HL-60 (cell line): ENCODE measurements around the gene PHF11.

ENCODE experiments used
- GABPA ChIP-seq: IDR thresholded peaks from 2 replicates; pipeline ENCODE4 v1.6.1; 2012; ENCODE audit warnings: low read depth
- POLR2AphosphoS5 ChIP-seq: IDR thresholded peaks from 2 replicates; pipeline ENCODE4 v1.6.1; 2012; ENCODE audit warnings: low read depth
- SPI1 ChIP-seq: IDR thresholded peaks from 2 replicates; pipeline ENCODE4 v1.6.1; 2012; ENCODE audit warnings: low read depth, mild to moderate bottlenecking, borderline replicate concordance
- TF ChIP-seq, protein P1 (sequence below): IDR thresholded peaks from one replicate; pipeline ENCODE4 v1.5.1; 2011; ENCODE audit warnings: low read length, control low read depth, inconsistent platforms; ENCODE audit not compliant: insufficient read depth
- TF ChIP-seq, protein P2 (sequence below): IDR thresholded peaks from 2 replicates; pipeline ENCODE4 v1.6.1; 2012; ENCODE audit warnings: low read depth; ENCODE audit not compliant: insufficient replicate concordance

- TF ChIP-seq, protein P1, sequence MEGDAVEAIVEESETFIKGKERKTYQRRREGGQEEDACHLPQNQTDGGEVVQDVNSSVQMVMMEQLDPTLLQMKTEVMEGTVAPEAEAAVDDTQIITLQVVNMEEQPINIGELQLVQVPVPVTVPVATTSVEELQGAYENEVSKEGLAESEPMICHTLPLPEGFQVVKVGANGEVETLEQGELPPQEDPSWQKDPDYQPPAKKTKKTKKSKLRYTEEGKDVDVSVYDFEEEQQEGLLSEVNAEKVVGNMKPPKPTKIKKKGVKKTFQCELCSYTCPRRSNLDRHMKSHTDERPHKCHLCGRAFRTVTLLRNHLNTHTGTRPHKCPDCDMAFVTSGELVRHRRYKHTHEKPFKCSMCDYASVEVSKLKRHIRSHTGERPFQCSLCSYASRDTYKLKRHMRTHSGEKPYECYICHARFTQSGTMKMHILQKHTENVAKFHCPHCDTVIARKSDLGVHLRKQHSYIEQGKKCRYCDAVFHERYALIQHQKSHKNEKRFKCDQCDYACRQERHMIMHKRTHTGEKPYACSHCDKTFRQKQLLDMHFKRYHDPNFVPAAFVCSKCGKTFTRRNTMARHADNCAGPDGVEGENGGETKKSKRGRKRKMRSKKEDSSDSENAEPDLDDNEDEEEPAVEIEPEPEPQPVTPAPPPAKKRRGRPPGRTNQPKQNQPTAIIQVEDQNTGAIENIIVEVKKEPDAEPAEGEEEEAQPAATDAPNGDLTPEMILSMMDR = no peak
- no peak for TF ChIP-seq GABPA
- TF ChIP-seq, protein P2, sequence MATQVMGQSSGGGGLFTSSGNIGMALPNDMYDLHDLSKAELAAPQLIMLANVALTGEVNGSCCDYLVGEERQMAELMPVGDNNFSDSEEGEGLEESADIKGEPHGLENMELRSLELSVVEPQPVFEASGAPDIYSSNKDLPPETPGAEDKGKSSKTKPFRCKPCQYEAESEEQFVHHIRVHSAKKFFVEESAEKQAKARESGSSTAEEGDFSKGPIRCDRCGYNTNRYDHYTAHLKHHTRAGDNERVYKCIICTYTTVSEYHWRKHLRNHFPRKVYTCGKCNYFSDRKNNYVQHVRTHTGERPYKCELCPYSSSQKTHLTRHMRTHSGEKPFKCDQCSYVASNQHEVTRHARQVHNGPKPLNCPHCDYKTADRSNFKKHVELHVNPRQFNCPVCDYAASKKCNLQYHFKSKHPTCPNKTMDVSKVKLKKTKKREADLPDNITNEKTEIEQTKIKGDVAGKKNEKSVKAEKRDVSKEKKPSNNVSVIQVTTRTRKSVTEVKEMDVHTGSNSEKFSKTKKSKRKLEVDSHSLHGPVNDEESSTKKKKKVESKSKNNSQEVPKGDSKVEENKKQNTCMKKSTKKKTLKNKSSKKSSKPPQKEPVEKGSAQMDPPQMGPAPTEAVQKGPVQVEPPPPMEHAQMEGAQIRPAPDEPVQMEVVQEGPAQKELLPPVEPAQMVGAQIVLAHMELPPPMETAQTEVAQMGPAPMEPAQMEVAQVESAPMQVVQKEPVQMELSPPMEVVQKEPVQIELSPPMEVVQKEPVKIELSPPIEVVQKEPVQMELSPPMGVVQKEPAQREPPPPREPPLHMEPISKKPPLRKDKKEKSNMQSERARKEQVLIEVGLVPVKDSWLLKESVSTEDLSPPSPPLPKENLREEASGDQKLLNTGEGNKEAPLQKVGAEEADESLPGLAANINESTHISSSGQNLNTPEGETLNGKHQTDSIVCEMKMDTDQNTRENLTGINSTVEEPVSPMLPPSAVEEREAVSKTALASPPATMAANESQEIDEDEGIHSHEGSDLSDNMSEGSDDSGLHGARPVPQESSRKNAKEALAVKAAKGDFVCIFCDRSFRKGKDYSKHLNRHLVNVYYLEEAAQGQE = no peak
- no peak for TF ChIP-seq POLR2AphosphoS5
- TF ChIP-seq SPI1 = peak; percentile 67; the same call in 1 of the 2 replicates
Observed at GRCh38 chr13:49528161-49528560, 32.4 kb downstream of the PHF11 start.
